GM12878 (cell line): ENCODE measurements around the gene IL11. TPM values are rescaled to one million over a fixed set of nuclear protein-coding genes. Genes with fewer than 3 reads are reported as not detected.

Source experiments
- ATAC-seq: fragments of 200-7000 bp; cut with Tn5 transposase; 3 replicates; pipeline ENCODE4 v1.9.1; 2020; ENCODE audit warnings: mild to moderate bottlenecking, moderate library complexity
- BruUV-seq: library from RNA; stranded (reverse); fragments of 400-500 nt; replicated peaks from 2 replicates; lab custom pipeline; 2021; lab: Mats Ljungman, UMichigan
- CTCF ChIA-PET: fragments of 300-600 bp; sonication (Branson Sonifier 250); formaldehyde crosslinking; extraction: SDS; loops from one replicate; lab custom pipeline; 2021; ENCODE audit warnings: inconsistent platforms; lab: Yijun Ruan, JAX
- POLR2A ChIA-PET: fragments of 350-600 bp; formaldehyde crosslinking; extraction: SDS; loops from one replicate; lab custom pipeline; 2021; ENCODE audit warnings: inconsistent platforms; lab: Charles Lee
- RAD21 ChIA-PET: fragments of 300-600 bp; sonication (Branson Sonifier 250); formaldehyde crosslinking; loops from one replicate; lab custom pipeline; 2023; ENCODE audit warnings: antibody characterized with exemption; ENCODE audit not compliant: unreplicated experiment; lab: Charles Lee
- SMC1A ChIA-PET: fragments of 300-600 bp; sonication (Branson Sonifier 250); formaldehyde crosslinking; loops from one replicate; lab custom pipeline; 2023; ENCODE audit not compliant: unreplicated experiment, uncharacterized antibody; lab: Charles Lee
- DNase-seq: peaks from one replicate; pipeline ENCODE4 v3.0.0-alpha.2; 2011; ENCODE audit warnings: low read depth, low spot score
- FAIRE-seq: peaks from 3 replicates; lab custom pipeline; 2011; peaks lifted over from hg19 to GRCh38; lab: Jason Lieb, UNC
- H2AFZ ChIP-seq: 2 replicates; pipeline ENCODE4 v1.6.0; 2011; ENCODE audit warnings: low read depth, low read length, control low read depth; ENCODE audit not compliant: control insufficient read depth
- H3K27ac ChIP-seq: 2 replicates; pipeline ENCODE4 v1.5.1; 2011; ENCODE audit warnings: control low read depth; ENCODE audit not compliant: control insufficient read depth, insufficient read depth
- H3K27me3 ChIP-seq, 2 experiments: replicated peaks in 1 of 2; 2 replicates each; pipeline versions ENCODE4 v1.6.0 to v1.6.1; 2011; ENCODE audit warnings: low read length in 1 of 2; ENCODE audit not compliant: control insufficient read depth in 2 of 2, insufficient read depth in 2 of 2
- H3K36me3 ChIP-seq, 2 experiments: 2 replicates each; pipeline ENCODE4 v1.5.1; 2011; ENCODE audit warnings: low read length in 1 of 2; ENCODE audit not compliant: control insufficient read depth in 2 of 2, insufficient read depth in 2 of 2
- H3K4me1 ChIP-seq: 2 replicates; pipeline ENCODE4 v1.6.1; 2011; ENCODE audit warnings: mild to moderate bottlenecking, low read length, moderate library complexity, mixed read lengths; ENCODE audit not compliant: control insufficient read depth, insufficient read depth
- H3K4me2 ChIP-seq: 2 replicates; pipeline ENCODE4 v1.6.0; 2011; ENCODE audit warnings: control low read depth; ENCODE audit not compliant: control insufficient read depth, insufficient read depth
- H3K4me3 ChIP-seq: fragments of 200-600 bp; sonication (generic); 2 replicates; pipeline ENCODE4 v1.5.1; 2016
- H3K79me2 ChIP-seq: 2 replicates; pipeline ENCODE4 v1.6.0; 2011; ENCODE audit warnings: low read length; ENCODE audit not compliant: control insufficient read depth, insufficient read depth
- H3K9ac ChIP-seq: 2 replicates; pipeline ENCODE4 v1.8.0; 2011; ENCODE audit warnings: low read length, control low read depth, mixed read lengths; ENCODE audit not compliant: control insufficient read depth, insufficient read depth
- H3K9me3 ChIP-seq: replicated peaks from 3 replicates; pipeline ENCODE4 v1.5.1; 2011; ENCODE audit warnings: mild to moderate bottlenecking, low read length; ENCODE audit not compliant: control insufficient read depth, insufficient read depth
- H4K20me1 ChIP-seq: 2 replicates; pipeline ENCODE4 v1.6.0; 2011; ENCODE audit not compliant: control insufficient read depth, insufficient read depth
- CREB1 ChIP-seq: IDR thresholded peaks from 2 replicates; pipeline ENCODE4 v1.6.1; 2012; ENCODE audit warnings: low read depth, mild to moderate bottlenecking, inconsistent platforms
- E2F8 ChIP-seq: fragments of 450-650 bp; IDR thresholded peaks from 2 replicates; pipeline ENCODE4 v1.6.1; 2018; ENCODE audit warnings: mild to moderate bottlenecking, low read depth, moderate library complexity; ENCODE audit not compliant: partially characterized antibody
- LARP7 ChIP-seq: fragments of 450-650 bp; IDR thresholded peaks from 2 replicates; pipeline ENCODE4 v1.6.1; 2017; ENCODE audit warnings: mild to moderate bottlenecking
- NFXL1 ChIP-seq: fragments of 450-650 bp; IDR thresholded peaks from 2 replicates; pipeline ENCODE4 v1.6.1; 2017; ENCODE audit warnings: antibody characterized with exemption, mild to moderate bottlenecking, borderline replicate concordance
- NR2C2 ChIP-seq: IDR thresholded peaks from 2 replicates; pipeline ENCODE4 v1.6.1; 2011; ENCODE audit warnings: borderline replicate concordance, low read depth; ENCODE audit not compliant: control insufficient read depth, insufficient read length
- NR2F1 ChIP-seq: fragments of 450-650 bp; conservative IDR thresholded peaks from 2 replicates; pipeline ENCODE4 v1.6.1; 2017; ENCODE audit warnings: mild to moderate bottlenecking
- NRF1 ChIP-seq: conservative IDR thresholded peaks from 2 replicates; pipeline ENCODE4 v1.6.1; 2011; ENCODE audit warnings: mild to moderate bottlenecking, low read depth, low read length, improper control_type of control experiment
- POLR2AphosphoS2 ChIP-seq: IDR thresholded peaks from 2 replicates; pipeline ENCODE4 v1.6.1; 2011; ENCODE audit warnings: low read depth, mild to moderate bottlenecking, low read length, improper control_type of control experiment, moderate library complexity
- RCOR1 ChIP-seq: conservative IDR thresholded peaks from 2 replicates; pipeline ENCODE4 v1.6.1; 2012; ENCODE audit warnings: low read depth, low read length, improper control_type of control experiment
- SIN3A ChIP-seq: IDR thresholded peaks from 2 replicates; pipeline ENCODE4 v1.6.1; 2012; ENCODE audit warnings: low read depth, low read length, improper control_type of control experiment
- SMARCA5 ChIP-seq: fragments of 450-650 bp; IDR thresholded peaks from 2 replicates; pipeline ENCODE4 v1.6.1; 2017; ENCODE audit warnings: mild to moderate bottlenecking
- SREBF1 ChIP-seq: IDR thresholded peaks from 2 replicates; pipeline ENCODE4 v1.6.1; 2012; ENCODE audit warnings: mild to moderate bottlenecking, low read length
- TAF1 ChIP-seq: IDR thresholded peaks from 2 replicates; pipeline ENCODE4 v1.6.1; 2011; ENCODE audit warnings: mild to moderate bottlenecking, low read depth, low read length, borderline replicate concordance
- ZBED1 ChIP-seq: IDR thresholded peaks from 2 replicates; pipeline ENCODE4 v1.6.1; 2016; ENCODE audit warnings: borderline replicate concordance
- WGBS: methylation state at CpG from one replicate; pipeline ENCODE4 v1.1.6; 2016; ENCODE audit warnings: low lambda C conversion rate; ENCODE audit not compliant: insufficient replicate concordance, insufficient coverage; ENCODE audit errors: missing lambda C conversion rate; 5-methylcytosine and 5-hydroxymethylcytosine counted together
- in situ Hi-C: fragments of 300-500 bp; cut with MboI; formaldehyde crosslinking; loops from 9 replicates; pipeline ENCODE4 v1.14.3; 2018; ENCODE audit warnings: mixed read lengths
- intact Hi-C: fragments of 100-400 bp; cut with micrococcal nuclease; formaldehyde crosslinking; loops from one replicate; pipeline ENCODE4 v1.14.2; 2022; ENCODE audit not compliant: unreplicated experiment
- polyA plus RNA-seq, 11 experiments: library from polyadenylated mRNA; depleted of rRNA in 4 of 11; unstranded in 6 of 11; stranded (reverse) in 5 of 11; fragments of >200 nt; fragmentation: Nextera tagmentation in 4 of 11; fragmentation: Illumina TruSeq in 1 of 11; extraction: Ambion mirVana in 4 of 11; extraction: Trizol in 1 of 11; gene quantifications; 1 replicate in 1 of 11; 2 replicates in 10 of 11; pipeline versions ENCODE4 v1.2.1 to v1.2.3, GENCODE V29; 2011 to 2016; ENCODE audit warnings: inconsistent platforms in 2 of 11, missing spikeins in 2 of 11, low read depth in 1 of 11
- total RNA-seq, 4 experiments: library from RNA; depleted of rRNA in 3 of 4; stranded (reverse); fragments of >200 nt in 3 of 4; fragmentation: Illumina TruSeq in 1 of 4; extraction: Trizol in 1 of 4; gene quantifications; 2 replicates each; pipeline versions ENCODE4 v1.2.1 to v1.2.3, GENCODE V29; 2013 to 2021
- TF ChIP-seq, protein P1 (sequence below): fragments of 450-650 bp; conservative IDR thresholded peaks from 2 replicates; pipeline ENCODE4 v1.6.1; 2017; ENCODE audit warnings: mild to moderate bottlenecking, moderate library complexity

Gene IL11
- total and polyA plus RNA-seq, 10 of the 15 experiments (the other 5 are each of a cell fraction or from before 2014, with no cell fraction given), result 0.15 TPM; not detected in 9

DNA sequence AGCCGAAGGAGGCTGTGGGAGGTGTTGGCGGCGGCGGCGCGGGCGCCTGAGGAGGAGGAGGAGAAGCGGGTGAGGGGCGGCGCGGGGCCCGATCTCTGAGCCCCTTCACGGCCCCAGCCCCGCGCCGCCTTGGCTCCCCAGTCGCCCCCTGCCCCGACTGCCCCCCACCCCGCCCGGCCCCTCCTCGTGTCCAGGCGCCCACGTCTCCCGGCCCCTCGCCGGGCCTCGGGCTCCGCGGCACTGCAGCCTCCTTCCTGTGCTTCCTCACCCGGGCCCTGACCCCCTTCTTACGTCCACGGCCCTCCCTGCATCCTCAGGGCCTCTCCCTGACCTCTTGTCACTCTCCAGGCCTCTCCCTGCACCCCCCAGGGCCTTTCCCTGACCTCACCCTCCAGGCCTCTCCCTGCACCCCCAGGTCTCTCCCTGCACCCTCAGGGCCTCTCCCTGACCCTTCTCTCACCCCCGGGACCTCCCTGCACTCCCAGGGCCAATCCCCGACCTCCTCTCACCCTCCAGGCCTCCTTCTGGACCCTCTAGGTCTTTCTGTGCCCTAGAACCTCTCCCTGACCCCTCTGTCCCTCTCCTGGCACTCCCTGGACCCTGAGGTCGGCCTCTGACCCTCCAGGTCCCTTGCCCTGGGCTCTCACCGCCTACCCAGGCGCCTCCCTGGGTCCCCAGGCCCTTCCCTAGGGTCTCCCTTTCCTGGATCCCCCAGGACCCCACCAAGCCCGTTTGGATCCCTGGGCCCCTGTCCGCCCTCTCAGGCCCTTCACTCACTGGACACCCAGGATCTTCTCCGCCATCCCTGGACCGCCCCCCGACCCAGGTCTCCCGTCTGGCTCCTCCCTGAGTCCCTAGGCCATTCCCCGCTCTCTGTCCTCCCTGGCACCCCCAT, 30.1 kb downstream of the IL11 start (continued):
- TF ChIP-seq NR2F1 (peak; percentile 74), ZBED1 (no peak), LARP7 (no peak), CREB1 (no peak), SREBF1 (no peak), SIN3A (no peak)

DNA sequence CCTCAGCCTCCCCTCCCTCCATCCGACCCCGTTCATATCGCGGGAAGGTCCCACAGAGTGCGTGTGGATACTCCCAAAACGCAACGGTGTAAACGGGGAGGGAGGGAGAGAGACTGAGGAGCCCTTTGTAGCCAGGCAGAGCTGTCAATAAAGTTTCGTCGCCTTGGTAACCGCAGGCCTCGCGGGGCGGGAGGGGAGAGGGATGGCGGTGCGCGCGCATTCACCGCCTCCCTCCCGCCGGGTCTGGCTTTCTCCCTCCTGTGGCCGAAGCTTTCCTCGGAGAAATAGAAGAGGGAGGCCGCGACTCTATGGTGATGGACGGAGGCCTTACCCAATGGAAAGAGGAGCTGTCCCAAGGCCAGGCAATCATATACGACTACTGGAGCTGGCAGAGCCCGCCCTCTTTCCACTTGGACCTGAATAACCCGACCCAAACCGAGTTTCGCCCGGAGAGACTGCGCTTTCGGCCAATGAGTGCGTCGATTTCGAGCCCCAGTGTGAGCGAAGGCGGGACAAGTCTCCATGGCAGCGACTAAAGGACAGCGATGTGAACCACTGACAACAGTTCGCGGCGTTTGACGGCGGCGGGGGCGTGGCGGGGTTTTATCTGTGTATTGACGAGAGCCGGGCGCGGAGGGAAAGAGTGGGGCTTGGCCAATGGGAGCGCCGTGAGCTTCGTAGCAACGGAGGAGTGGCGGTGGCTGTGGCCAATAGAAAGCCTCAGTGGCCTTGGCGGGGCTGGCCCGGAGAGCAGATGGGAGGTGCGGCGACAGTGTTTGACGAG, 31.0 kb downstream of the IL11 start, which contains the start of gene KMT5C:
Gene KMT5C (plus strand): TSS at position 772 of the 784 bp plus-strand sequence. CDS start 2,061 bp downstream, outside the sequence.
- Histone ChIP-seq H3K9ac (peak within 1 kb of the TSS; percentile 93), H3K27ac (peak within 1 kb of the TSS; percentile 84), H3K9me3 (no peaks in the 10 kb centered on the region), H2AFZ (peak within 1 kb of the TSS; percentile 97), H3K4me3 (peak within 1 kb of the TSS; percentile 85), H3K4me1 (peaks cover 10% of the 10 kb centered on the region), H3K79me2 (peaks cover 7% of the 10 kb centered on the region), H4K20me1 (no peaks in the 10 kb centered on the region), H3K36me3 (no peaks in the 10 kb centered on the region), H3K27me3 (no peaks in the 10 kb centered on the region; a peak in 1 of 4 replicates), H3K4me2 (peak within 1 kb of the TSS; percentile 99)
- SMC1A ChIA-PET, result interaction anchor here (0.7 to 3.3 kb wide), 9 partner anchors 11 to 88 kb away, joined by 3 to 16 read pairs (median 5); partner anchors contain the start of genes HSPBP1, PPP6R1, TMEM238 and UBE2S
- in situ Hi-C loops (no loop called here), intact Hi-C loops (loop anchor here (1.0 kb wide), 1 partner anchor 266 kb away; the partner anchor contains the start of gene ZNF865)
- no TSS peak for BruUV-seq
- under 1% methylated on average over 60 of the region's 63 CpGs for WGBS
- POLR2A ChIA-PET, result interaction anchor here (0.5 to 2.1 kb wide), 27 partner anchors 8 to 1202 kb away, joined by 3 to 27 read pairs (median 4); partner anchors contain the start of genes CNOT3, HSPBP1, ISOC2 and PPP6R1
- RAD21 ChIA-PET, result interaction anchor here (0.6 to 2.1 kb wide), 14 partner anchors 15 to 285 kb away, joined by 3 to 20 read pairs (median 4); partner anchors contain the start of genes HSPBP1, PPP6R1, TMEM150B and TMEM238
- FAIRE-seq (peak; percentile 100), DNase-seq (peak; percentile 100), ATAC-seq (peak; percentile 93)
- CTCF ChIA-PET, result interaction anchor here (0.6 to 1.8 kb wide), 16 partner anchors 11 to 294 kb away, joined by 3 to 32 read pairs (median 4); partner anchors contain the start of genes HSPBP1, TMEM238 and ZNF628
- TF ChIP-seq TAF1 (peak; percentile 50; the same call in 1 of the 2 replicates), SMARCA5 (no peak), E2F8 (peak; percentile 84), RCOR1 (no peak), SIN3A (peak; percentile 53; the same call in 1 of the 2 replicates), POLR2AphosphoS2 (no peak; the same call in 1 of the 2 replicates), NFXL1 (no peak), NRF1 (0 out of 2 replicates have a peak, but pooled peaks have one; percentile 4), NR2C2 (no peak)
- TF ChIP-seq, protein P1, sequence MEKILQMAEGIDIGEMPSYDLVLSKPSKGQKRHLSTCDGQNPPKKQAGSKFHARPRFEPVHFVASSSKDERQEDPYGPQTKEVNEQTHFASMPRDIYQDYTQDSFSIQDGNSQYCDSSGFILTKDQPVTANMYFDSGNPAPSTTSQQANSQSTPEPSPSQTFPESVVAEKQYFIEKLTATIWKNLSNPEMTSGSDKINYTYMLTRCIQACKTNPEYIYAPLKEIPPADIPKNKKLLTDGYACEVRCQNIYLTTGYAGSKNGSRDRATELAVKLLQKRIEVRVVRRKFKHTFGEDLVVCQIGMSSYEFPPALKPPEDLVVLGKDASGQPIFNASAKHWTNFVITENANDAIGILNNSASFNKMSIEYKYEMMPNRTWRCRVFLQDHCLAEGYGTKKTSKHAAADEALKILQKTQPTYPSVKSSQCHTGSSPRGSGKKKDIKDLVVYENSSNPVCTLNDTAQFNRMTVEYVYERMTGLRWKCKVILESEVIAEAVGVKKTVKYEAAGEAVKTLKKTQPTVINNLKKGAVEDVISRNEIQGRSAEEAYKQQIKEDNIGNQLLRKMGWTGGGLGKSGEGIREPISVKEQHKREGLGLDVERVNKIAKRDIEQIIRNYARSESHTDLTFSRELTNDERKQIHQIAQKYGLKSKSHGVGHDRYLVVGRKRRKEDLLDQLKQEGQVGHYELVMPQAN, result no peak
